ENCODE data around the gene IFITM5. TPM values are rescaled to one million over a fixed set of nuclear protein-coding genes. Genes with fewer than 3 reads are reported as not detected.
A peak's percentile ranks its signal among the peaks of the same experiment; 100 is the strongest.

The IFITM5 gene
- polyA plus RNA-seq, 3 donors, result not detected

DNA sequence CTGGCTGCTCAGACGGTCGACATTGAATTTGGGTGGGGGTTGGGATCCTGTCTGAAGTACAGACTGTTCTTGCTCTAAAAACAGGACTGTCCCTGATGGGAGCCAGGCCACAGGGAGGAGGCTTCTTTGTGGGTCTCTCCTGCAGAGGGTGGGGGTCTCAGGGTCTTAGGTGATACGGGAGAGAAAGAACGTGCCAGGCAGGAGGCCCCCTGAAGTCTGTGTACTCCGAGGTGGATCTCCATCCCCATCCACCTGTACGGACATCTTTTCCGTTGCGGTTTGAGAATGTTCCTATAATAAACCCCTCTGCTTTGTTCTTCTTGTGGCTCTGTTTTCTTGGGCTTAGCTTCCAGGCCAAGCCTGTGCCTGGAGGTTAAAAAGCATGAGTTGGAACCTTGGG, 46.7 kb downstream of the IFITM5 start:
- WGBS (ENCODE audit: insufficient coverage), result 96% methylated on average over 4 of the region's 8 CpGs
- Histone ChIP-seq H3K27ac (ENCODE audit: low read depth in 1 of 2, low read length in 2 of 2) (no peak overlapping the region), H3K9ac (ENCODE audit: insufficient read depth, low read length, poor library complexity, severe bottlenecking) (no peak overlapping the region), H3K4me3 (replicated peaks in 1 of 3; ENCODE audit: low read depth in 2 of 3, low read length in 3 of 3) (no peak overlapping the region), H3K4me2 (replicated peaks; ENCODE audit: extremely low read depth, low read length, poor library complexity, severe bottlenecking) (no peak overlapping the region), H4K20me1 (ENCODE audit: insufficient read depth, low read length) (no peaks in the 10 kb centered on the region), H3K9me3 (replicated peaks in 1 of 2; ENCODE audit: control insufficient read depth in 1 of 2, insufficient read depth in 1 of 2, low read length in 2 of 2) (no peaks in the 10 kb centered on the region), H3K4me1 (ENCODE audit: control insufficient read depth in 1 of 2, insufficient read depth in 2 of 2, low read length in 2 of 2) (no peaks in the 10 kb centered on the region), H3K27me3 (ENCODE audit: control insufficient read depth in 2 of 2, insufficient read depth in 2 of 2, low read length in 2 of 2) (no peaks in the 10 kb centered on the region), H3K36me3 (replicated peaks in 1 of 2; ENCODE audit: control insufficient read depth in 1 of 2, insufficient read depth in 2 of 2, low read length in 2 of 2) (peaks cover 60 to 61% of the 10 kb centered on the region in 2 donors), H3K79me2 (ENCODE audit: insufficient read depth, low read length) (no peaks in the 10 kb centered on the region), H2AFZ (ENCODE audit: insufficient read depth, low read depth, low read length, poor library complexity, severe bottlenecking) (no peak overlapping the region)
- no peak overlapping the region for H3K27ac Mint-ChIP-seq
- no peak overlapping the region for H3K4me3 Mint-ChIP-seq
- TF ChIP-seq, protein P1, sequence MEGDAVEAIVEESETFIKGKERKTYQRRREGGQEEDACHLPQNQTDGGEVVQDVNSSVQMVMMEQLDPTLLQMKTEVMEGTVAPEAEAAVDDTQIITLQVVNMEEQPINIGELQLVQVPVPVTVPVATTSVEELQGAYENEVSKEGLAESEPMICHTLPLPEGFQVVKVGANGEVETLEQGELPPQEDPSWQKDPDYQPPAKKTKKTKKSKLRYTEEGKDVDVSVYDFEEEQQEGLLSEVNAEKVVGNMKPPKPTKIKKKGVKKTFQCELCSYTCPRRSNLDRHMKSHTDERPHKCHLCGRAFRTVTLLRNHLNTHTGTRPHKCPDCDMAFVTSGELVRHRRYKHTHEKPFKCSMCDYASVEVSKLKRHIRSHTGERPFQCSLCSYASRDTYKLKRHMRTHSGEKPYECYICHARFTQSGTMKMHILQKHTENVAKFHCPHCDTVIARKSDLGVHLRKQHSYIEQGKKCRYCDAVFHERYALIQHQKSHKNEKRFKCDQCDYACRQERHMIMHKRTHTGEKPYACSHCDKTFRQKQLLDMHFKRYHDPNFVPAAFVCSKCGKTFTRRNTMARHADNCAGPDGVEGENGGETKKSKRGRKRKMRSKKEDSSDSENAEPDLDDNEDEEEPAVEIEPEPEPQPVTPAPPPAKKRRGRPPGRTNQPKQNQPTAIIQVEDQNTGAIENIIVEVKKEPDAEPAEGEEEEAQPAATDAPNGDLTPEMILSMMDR (IDR thresholded peaks at IDR 0.05), result no peak
- H3K4me1 Mint-ChIP-seq, result peaks cover 4% of the 10 kb centered on the region
- H3K27me3 Mint-ChIP-seq (ENCODE audit: low read depth in 3 of 3), result peaks cover 0 to 4% (median 0%) of the 10 kb centered on the region in 3 donors
- no peaks in the 10 kb centered on the region for H3K9me3 Mint-ChIP-seq
- DNase-seq, result no peak
- intact Hi-C loops (cut with micrococcal nuclease), result loop anchor here (5.0 kb wide), 4 partner anchors 35 to 105 kb away; partner anchors contain the start of genes IFITM2 (in 1 of the 2) and PGGHG (in 1 of the 2)
- peaks cover 56 to 63% of the 10 kb centered on the region in 2 donors for H3K36me3 Mint-ChIP-seq

DNA sequence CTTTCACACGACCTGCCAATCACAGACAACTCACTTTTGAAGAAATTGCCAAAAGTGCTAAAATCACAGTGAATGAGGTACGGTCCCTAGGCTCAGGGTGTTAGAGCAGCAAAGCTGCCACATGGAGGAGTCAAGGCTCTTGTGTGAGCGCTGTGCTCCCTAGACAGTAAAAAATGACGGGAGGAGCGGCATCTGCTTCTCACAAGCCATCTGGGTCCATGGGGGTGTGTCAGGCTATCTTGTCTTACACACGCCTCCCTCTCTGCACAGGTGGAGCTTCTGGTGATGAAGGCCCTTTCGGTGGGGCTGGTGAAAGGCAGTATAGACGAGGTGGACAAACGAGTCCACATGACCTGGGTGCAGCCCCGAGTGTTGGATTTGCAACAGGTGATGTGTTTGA, 47.8 kb downstream of the IFITM5 start:
- Mint-ChIP-seq H3K4me1 (no peaks in the 10 kb centered on the region), H3K36me3 (peaks cover 67 to 74% of the 10 kb centered on the region in 2 donors)
- 91% methylated on average over 4 of the region's 10 CpGs for WGBS (ENCODE audit: insufficient coverage)

More for the DNA sequence above, 47.8 kb downstream of the IFITM5 start:
- TF ChIP-seq, protein P1 (IDR thresholded peaks at IDR 0.05), result no peak
- Histone ChIP-seq H3K4me3 (replicated peaks in 1 of 3; ENCODE audit: low read depth in 2 of 3, low read length in 3 of 3) (no peak overlapping the region), H3K27ac (ENCODE audit: low read depth in 1 of 2, low read length in 2 of 2) (no peak overlapping the region), H3K79me2 (ENCODE audit: insufficient read depth, low read length) (no peaks in the 10 kb centered on the region), H3K9me3 (replicated peaks in 1 of 2; ENCODE audit: control insufficient read depth in 1 of 2, insufficient read depth in 1 of 2, low read length in 2 of 2) (no peaks in the 10 kb centered on the region), H3K9ac (ENCODE audit: insufficient read depth, low read length, poor library complexity, severe bottlenecking) (no peak overlapping the region), H3K4me2 (replicated peaks; ENCODE audit: extremely low read depth, low read length, poor library complexity, severe bottlenecking) (no peak overlapping the region), H3K27me3 (ENCODE audit: control insufficient read depth in 2 of 2, insufficient read depth in 2 of 2, low read length in 2 of 2) (no peaks in the 10 kb centered on the region), H3K36me3 (replicated peaks in 1 of 2; ENCODE audit: control insufficient read depth in 1 of 2, insufficient read depth in 2 of 2, low read length in 2 of 2) (peaks cover 71 to 72% of the 10 kb centered on the region in 2 donors), H3K4me1 (ENCODE audit: control insufficient read depth in 1 of 2, insufficient read depth in 2 of 2, low read length in 2 of 2) (no peaks in the 10 kb centered on the region), H4K20me1 (ENCODE audit: insufficient read depth, low read length) (no peaks in the 10 kb centered on the region), H2AFZ (ENCODE audit: insufficient read depth, low read depth, low read length, poor library complexity, severe bottlenecking) (no peak overlapping the region)
- Mint-ChIP-seq H3K27me3 (ENCODE audit: low read depth in 3 of 3) (no peaks in the 10 kb centered on the region), H3K9me3 (no peaks in the 10 kb centered on the region), H3K4me3 (no peak overlapping the region), H3K27ac (peak overlapping the region in 1 of 7 donors; percentile 54)
- intact Hi-C loops (cut with micrococcal nuclease), result loop anchor here (5.0 kb wide), 4 partner anchors 36 to 106 kb away; partner anchors contain the start of genes IFITM2 (in 1 of the 2) and PGGHG (in 1 of the 2)
- DNase-seq, result no peak
